K562 (cell line): Measurements from ENCODE around the gene TGFB1I1. TPM values are rescaled to one million over a fixed set of nuclear protein-coding genes. Genes with fewer than 3 reads are reported as not detected.

Experiments used
- ATAC-seq: fragments of 200-7000 bp; cut with Tn5 transposase; 3 replicates; pipeline ENCODE4 v1.9.1; 2020; ENCODE audit warnings: moderate library complexity
- BruUV-seq: library from RNA; stranded (reverse); fragments of 400-500 nt; replicated peaks from 2 replicates; lab custom pipeline; 2021; lab: Mats Ljungman, UMichigan
- CTCF ChIA-PET: fragments of 300-600 bp; formaldehyde crosslinking; extraction: SDS; loops from one replicate; lab custom pipeline; 2021; ENCODE audit warnings: low intra/inter-chr PET ratio; lab: Yijun Ruan, JAX
- POLR2A ChIA-PET: fragments of 300-600, 350-650 bp; sonication (Branson Sonifier 250); formaldehyde crosslinking; extraction: SDS; loops from one replicate; lab custom pipeline; 2021; ENCODE audit warnings: antibody characterized with exemption, inconsistent platforms; lab: Yijun Ruan, JAX
- DNase-seq, 4 experiments: peaks; one replicate each; pipeline versions ENCODE4 v3.0.0 to v3.0.0-alpha.2; 2011 to 2018; ENCODE audit warnings: low spot score in 3 of 4, mixed read lengths in 3 of 4; ENCODE audit errors: extremely low read depth in 1 of 4
- FAIRE-seq: peaks from 2 replicates; lab custom pipeline; 2011; peaks lifted over from hg19 to GRCh38; lab: Jason Lieb, UNC
- H2AFZ ChIP-seq: 2 replicates; pipeline ENCODE4 v1.6.0; 2011; ENCODE audit warnings: low read depth, low read length, control low read depth, inconsistent platforms
- H3K27ac ChIP-seq: fragments of 200-600 bp; 3 replicates; pipeline ENCODE4 v1.8.0; 2011; ENCODE audit warnings: low read depth, mild to moderate bottlenecking, control low read depth, inconsistent platforms, low read length, moderate library complexity, mixed read lengths; ENCODE audit errors: extremely low read depth
- H3K27me3 ChIP-seq, 2 experiments: fragments of 300-600 bp in 1 of 2; 2 replicates in 1 of 2; 3 replicates in 1 of 2; pipeline versions ENCODE4 v1.6.0 to v1.8.0; 2011; ENCODE audit warnings: inconsistent platforms in 2 of 2, low read length in 2 of 2, mild to moderate bottlenecking in 1 of 2, mixed read lengths in 1 of 2, moderate library complexity in 1 of 2; ENCODE audit not compliant: control insufficient read depth in 2 of 2, insufficient read depth in 2 of 2
- H3K36me3 ChIP-seq: fragments of 300-600 bp; 3 replicates; pipeline ENCODE4 v1.8.0; 2011; ENCODE audit warnings: mild to moderate bottlenecking, low read length, inconsistent platforms; ENCODE audit not compliant: control insufficient read depth, insufficient read depth
- H3K4me1 ChIP-seq, 2 experiments: fragments of 200-600 bp in 1 of 2; replicated peaks in 1 of 2; 2 replicates in 1 of 2; 3 replicates in 1 of 2; pipeline versions ENCODE4 v1.5.1 to v1.8.0; 2011; ENCODE audit warnings: inconsistent platforms in 2 of 2, low read length in 2 of 2, mild to moderate bottlenecking in 1 of 2, mixed read lengths in 1 of 2, moderate library complexity in 1 of 2; ENCODE audit not compliant: control insufficient read depth in 2 of 2, insufficient read depth in 2 of 2
- H3K4me2 ChIP-seq: 2 replicates; pipeline ENCODE4 v1.6.1; 2011; ENCODE audit warnings: low read length, control low read depth, inconsistent platforms, mixed read lengths; ENCODE audit not compliant: insufficient read depth
- H3K4me3 ChIP-seq: fragments of 200-600 bp; sonication (generic), shearing (Covaris generic); 2 replicates; pipeline ENCODE4 v1.5.1; 2016; ENCODE audit warnings: control low read depth, inconsistent platforms
- H3K79me2 ChIP-seq: fragments of 200-600 bp; 3 replicates; pipeline ENCODE4 v1.8.0; 2011; ENCODE audit warnings: low read length, inconsistent platforms; ENCODE audit not compliant: control insufficient read depth, insufficient read depth
- H3K9ac ChIP-seq, 2 experiments: 2 replicates each; pipeline versions ENCODE4 v1.6.0 to v1.6.1; 2011; ENCODE audit warnings: low read depth in 2 of 2, low read length in 2 of 2, control low read depth in 1 of 2, inconsistent platforms in 1 of 2, mild to moderate bottlenecking in 1 of 2, mixed read lengths in 1 of 2; ENCODE audit not compliant: insufficient read depth in 1 of 2
- H3K9me1 ChIP-seq: one replicate; pipeline ENCODE4 v1.6.0; 2011; ENCODE audit warnings: inconsistent platforms, mild to moderate bottlenecking, low read length, moderate library complexity; ENCODE audit not compliant: control insufficient read depth, insufficient read depth
- H3K9me3 ChIP-seq: replicated peaks from 2 replicates; pipeline ENCODE4 v1.5.1; 2011; ENCODE audit warnings: low read depth, low read length, inconsistent platforms; ENCODE audit not compliant: control insufficient read depth, insufficient read depth
- H4K20me1 ChIP-seq: replicated peaks from 2 replicates; pipeline ENCODE4 v1.6.1; 2011; ENCODE audit warnings: low read length, inconsistent platforms, mixed read lengths; ENCODE audit not compliant: control insufficient read depth, insufficient read depth
- ARID2 ChIP-seq: fragments of 450-650 bp; IDR thresholded peaks from 2 replicates; pipeline ENCODE4 v1.6.1; 2017; ENCODE audit warnings: antibody characterized with exemption, mild to moderate bottlenecking
- BCL6 ChIP-seq: fragments of 250-450 bp; sonication (Bioruptor Pico); IDR thresholded peaks from 2 replicates; pipeline ENCODE4 v1.4.0; 2020
- CBX3 ChIP-seq, 2 experiments: IDR thresholded peaks; 1 replicate in 1 of 2; 2 replicates in 1 of 2; pipeline ENCODE4 v1.6.1; 2012; ENCODE audit warnings: inconsistent platforms in 2 of 2, low read length in 2 of 2, borderline replicate concordance in 1 of 2, control low read depth in 1 of 2
- EP300 ChIP-seq: IDR thresholded peaks from 2 replicates; pipeline ENCODE4 v1.6.1; 2012; ENCODE audit warnings: low read length, improper control_type of control experiment
- FOS ChIP-seq: IDR thresholded peaks from 3 replicates; pipeline ENCODE4 v1.6.1; 2011; ENCODE audit not compliant: insufficient read length; ENCODE audit errors: extremely low read depth
- HDAC2 ChIP-seq: fragments of 450-650 bp; IDR thresholded peaks from 2 replicates; pipeline ENCODE4 v1.6.1; 2016; ENCODE audit warnings: mild to moderate bottlenecking
- HOXB6 ChIP-seq: fragments of 250-450 bp; sonication (Bioruptor Pico); IDR thresholded peaks from 2 replicates; pipeline ENCODE4 v1.5.1; 2022; ENCODE audit warnings: mild to moderate bottlenecking, borderline replicate concordance
- IRF2 ChIP-seq: sonication (generic); formaldehyde crosslinking; IDR thresholded peaks from 2 replicates; pipeline ENCODE4 v1.8.1; 2022; ENCODE audit warnings: mild to moderate bottlenecking, missing genetic modification reagents
- L3MBTL2 ChIP-seq: fragments of 450-650 bp; IDR thresholded peaks from 2 replicates; pipeline ENCODE4 v1.6.1; 2016; ENCODE audit warnings: mild to moderate bottlenecking, moderate library complexity
- MECOM ChIP-seq: fragments of 250-450 bp; sonication (Bioruptor Pico); IDR thresholded peaks from 2 replicates; pipeline ENCODE4 v1.8.0; 2022; ENCODE audit warnings: inconsistent platforms
- NFIC ChIP-seq: fragments of 450-650 bp; IDR thresholded peaks from 2 replicates; pipeline ENCODE4 v1.6.1; 2017; ENCODE audit warnings: mild to moderate bottlenecking, inconsistent platforms
- OTX1 ChIP-seq: fragments of 450-650 bp; formaldehyde crosslinking; IDR thresholded peaks from 2 replicates; pipeline ENCODE4 v1.4.0; 2022; ENCODE audit warnings: mild to moderate bottlenecking
- ZNF644 ChIP-seq: fragments of 200-800 bp; sonication (Bioruptor generic); IDR thresholded peaks from 2 replicates; pipeline ENCODE4 v1.6.1; 2016; ENCODE audit warnings: low read depth, missing genetic modification characterization, missing compliant biosample characterization
- ZNF79 ChIP-seq: fragments of 250-450 bp; sonication (Bioruptor Pico); IDR thresholded peaks from 2 replicates; pipeline ENCODE4 v1.4.0; 2020; ENCODE audit warnings: low read depth, mild to moderate bottlenecking, moderate library complexity
- WGBS: fragments of 100-300 bp; shearing (Covaris generic); methylation state at CpG from one replicate; pipeline ENCODE4 v1.1.6; 2016; ENCODE audit warnings: low coverage, mixed read lengths; ENCODE audit not compliant: insufficient coverage; ENCODE audit errors: missing lambda C conversion rate; 5-methylcytosine and 5-hydroxymethylcytosine counted together
- in situ Hi-C: fragments of 300-500 bp; cut with MboI; formaldehyde crosslinking; loops from 4 replicates; pipeline ENCODE4 v1.15.0; 2018; ENCODE audit warnings: inconsistent platforms, mixed read lengths
- intact Hi-C: fragments of 100-400 bp; cut with micrococcal nuclease; formaldehyde crosslinking; loops from 2 replicates; pipeline ENCODE4 v1.14.2; 2022
- polyA plus RNA-seq, 8 experiments: library from polyadenylated mRNA; depleted of rRNA in 4 of 8; stranded (reverse) in 5 of 8; unstranded in 3 of 8; fragments of >200 nt; fragmentation: Nextera tagmentation in 2 of 8; fragmentation: Illumina TruSeq in 1 of 8; extraction: Ambion mirVana in 2 of 8; extraction: Trizol in 1 of 8; gene quantifications; 2 replicates each; pipeline versions ENCODE4 v1.2.1 to v1.2.3, GENCODE V29; 2011 to 2014; ENCODE audit warnings: inconsistent platforms in 1 of 8, missing spikeins in 1 of 8
- total RNA-seq, 7 experiments: library from RNA; depleted of rRNA in 6 of 7; stranded (reverse); fragments of >200 nt in 6 of 7; fragmentation: Illumina TruSeq in 2 of 7; extraction: Trizol in 2 of 7; gene quantifications; 2 replicates each; pipeline versions ENCODE4 v1.2.1 to v1.2.3, GENCODE V29; 2011 to 2021; ENCODE audit warnings: low replicate concordance in 1 of 7
- TF ChIP-seq, protein P1 (sequence below): sonication (generic); formaldehyde crosslinking; IDR thresholded peaks from 2 replicates; pipeline ENCODE4 v1.8.0; 2023; ENCODE audit warnings: missing genetic modification reagents, mild to moderate bottlenecking, borderline replicate concordance

Gene TGFB1I1
- total and polyA plus RNA-seq, 9 of the 15 experiments (the other 6 are each of a cell fraction or from before 2014, with no cell fraction given), result 0.04 to 0.91 (median 0.19) TPM

DNA sequence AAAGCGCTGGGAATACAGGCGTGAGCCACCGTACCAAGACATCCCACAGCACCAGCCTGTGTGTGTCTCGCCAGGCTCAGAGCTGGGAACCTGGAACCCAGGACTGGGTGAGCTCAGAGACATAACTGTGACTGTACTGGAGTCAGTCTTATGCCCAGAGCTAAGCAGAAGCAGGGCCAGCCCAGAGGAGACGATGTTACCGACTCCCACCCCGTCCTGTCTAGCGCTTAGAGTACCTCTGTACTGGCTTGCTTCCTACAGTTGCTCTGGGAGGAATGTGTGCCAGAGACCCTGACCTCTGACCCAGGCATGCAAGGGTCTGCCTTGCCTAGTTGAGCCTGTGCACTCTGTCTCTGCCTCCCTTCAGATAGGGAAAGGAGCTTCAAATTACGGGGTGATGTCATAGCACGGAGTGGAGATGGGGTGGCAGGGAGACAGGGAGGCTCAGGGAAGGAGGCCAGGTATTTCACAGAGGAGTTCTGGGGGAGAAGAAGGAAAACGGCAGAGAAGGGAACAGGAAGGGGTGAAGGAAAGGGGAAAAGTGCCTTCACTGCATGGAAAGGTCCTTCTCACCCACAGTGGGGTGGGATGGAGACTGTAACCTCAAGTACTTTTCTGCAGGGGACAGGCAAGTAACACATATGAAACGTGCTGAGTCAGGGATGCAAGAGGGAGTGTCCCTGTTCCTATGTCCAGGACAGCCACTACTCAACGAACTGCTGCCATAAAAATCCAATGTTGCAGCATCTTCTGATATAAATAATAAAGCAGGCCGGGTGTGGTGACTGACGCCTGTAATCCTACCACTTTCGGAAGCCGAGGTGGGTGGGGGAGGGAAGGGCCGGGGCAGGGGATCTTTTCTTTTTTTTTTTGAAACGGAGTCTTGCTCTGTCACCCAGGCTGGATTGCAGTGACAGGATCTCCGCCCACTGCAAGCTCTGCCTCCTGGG, 18.4 kb upstream of the TGFB1I1 start:
- Histone ChIP-seq H2AFZ (peak overlapping the region; percentile 73), H3K4me3 (no peak overlapping the region), H3K27me3 (no peaks in the 10 kb centered on the region), H3K4me2 (peak overlapping the region; percentile 83), H4K20me1 (peaks cover 4% of the 10 kb centered on the region), H3K9me3 (no peaks in the 10 kb centered on the region), H3K9me1 (no peaks in the 10 kb centered on the region), H3K9ac (peak overlapping the region; percentile 28 to 84), H3K36me3 (peaks cover 22% of the 10 kb centered on the region; the same call in 1 of the 3 replicates), H3K79me2 (peaks cover 44% of the 10 kb centered on the region), H3K4me1 (peaks cover 53 to 66% of the 10 kb centered on the region in 2 experiments), H3K27ac (peak overlapping the region; percentile 71)
- ATAC-seq (peak; percentile 63), DNase-seq (peak; percentile 40 to 81 (median 52)), FAIRE-seq (peak; percentile 42)
- POLR2A ChIA-PET, result interaction anchor here (0.6 to 1.5 kb wide), 6 partner anchors 10 to 274 kb away, joined by 3 to 7 read pairs (median 4); partner anchors contain the start of gene FUS
- in situ Hi-C loops, result loop anchor here (10.0 kb wide), 1 partner anchor 241 kb away; no protein-coding TSS in a partner anchor
- 12% methylated on average over 18 of the region's 20 CpGs for WGBS
- BruUV-seq, result no TSS peak
- intact Hi-C loops, result loop anchor here (2.0 to 10.0 kb wide), 4 partner anchors 51 to 499 kb away; partner anchors contain the start of gene SETD1A
- CTCF ChIA-PET, result interaction anchor here (0.9 kb wide), 1 partner anchor 415 kb away, joined by 3 read pairs; no protein-coding TSS in a partner anchor
- TF ChIP-seq L3MBTL2 (0 out of 2 replicates have a peak, but pooled peaks have one; percentile 24), NFIC (peak; percentile 40), MECOM (CRISPR knock-in tag) (no peak), ARID2 (no peak), ZNF644 (tag) (no peak), ZNF79 (CRISPR knock-in tag) (no peak), HDAC2 (peak; percentile 85), OTX1 (CRISPR knock-in tag) (peak; percentile 83; the same call in 1 of the 2 replicates), FOS (no peak), CBX3 (IDR thresholded peaks at IDR 0.05; ENCODE audit: borderline replicate concordance in 1 of 2, low read length in 2 of 2) (no peak), EP300 (no peak), HOXB6 (CRISPR knock-in tag) (no peak), BCL6 (CRISPR knock-in tag) (no peak), IRF2 (CRISPR knock-in tag) (no peak)
- TF ChIP-seq, protein P1, sequence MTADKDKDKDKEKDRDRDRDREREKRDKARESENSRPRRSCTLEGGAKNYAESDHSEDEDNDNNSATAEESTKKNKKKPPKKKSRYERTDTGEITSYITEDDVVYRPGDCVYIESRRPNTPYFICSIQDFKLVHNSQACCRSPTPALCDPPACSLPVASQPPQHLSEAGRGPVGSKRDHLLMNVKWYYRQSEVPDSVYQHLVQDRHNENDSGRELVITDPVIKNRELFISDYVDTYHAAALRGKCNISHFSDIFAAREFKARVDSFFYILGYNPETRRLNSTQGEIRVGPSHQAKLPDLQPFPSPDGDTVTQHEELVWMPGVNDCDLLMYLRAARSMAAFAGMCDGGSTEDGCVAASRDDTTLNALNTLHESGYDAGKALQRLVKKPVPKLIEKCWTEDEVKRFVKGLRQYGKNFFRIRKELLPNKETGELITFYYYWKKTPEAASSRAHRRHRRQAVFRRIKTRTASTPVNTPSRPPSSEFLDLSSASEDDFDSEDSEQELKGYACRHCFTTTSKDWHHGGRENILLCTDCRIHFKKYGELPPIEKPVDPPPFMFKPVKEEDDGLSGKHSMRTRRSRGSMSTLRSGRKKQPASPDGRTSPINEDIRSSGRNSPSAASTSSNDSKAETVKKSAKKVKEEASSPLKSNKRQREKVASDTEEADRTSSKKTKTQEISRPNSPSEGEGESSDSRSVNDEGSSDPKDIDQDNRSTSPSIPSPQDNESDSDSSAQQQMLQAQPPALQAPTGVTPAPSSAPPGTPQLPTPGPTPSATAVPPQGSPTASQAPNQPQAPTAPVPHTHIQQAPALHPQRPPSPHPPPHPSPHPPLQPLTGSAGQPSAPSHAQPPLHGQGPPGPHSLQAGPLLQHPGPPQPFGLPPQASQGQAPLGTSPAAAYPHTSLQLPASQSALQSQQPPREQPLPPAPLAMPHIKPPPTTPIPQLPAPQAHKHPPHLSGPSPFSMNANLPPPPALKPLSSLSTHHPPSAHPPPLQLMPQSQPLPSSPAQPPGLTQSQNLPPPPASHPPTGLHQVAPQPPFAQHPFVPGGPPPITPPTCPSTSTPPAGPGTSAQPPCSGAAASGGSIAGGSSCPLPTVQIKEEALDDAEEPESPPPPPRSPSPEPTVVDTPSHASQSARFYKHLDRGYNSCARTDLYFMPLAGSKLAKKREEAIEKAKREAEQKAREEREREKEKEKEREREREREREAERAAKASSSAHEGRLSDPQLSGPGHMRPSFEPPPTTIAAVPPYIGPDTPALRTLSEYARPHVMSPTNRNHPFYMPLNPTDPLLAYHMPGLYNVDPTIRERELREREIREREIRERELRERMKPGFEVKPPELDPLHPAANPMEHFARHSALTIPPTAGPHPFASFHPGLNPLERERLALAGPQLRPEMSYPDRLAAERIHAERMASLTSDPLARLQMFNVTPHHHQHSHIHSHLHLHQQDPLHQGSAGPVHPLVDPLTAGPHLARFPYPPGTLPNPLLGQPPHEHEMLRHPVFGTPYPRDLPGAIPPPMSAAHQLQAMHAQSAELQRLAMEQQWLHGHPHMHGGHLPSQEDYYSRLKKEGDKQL (CRISPR knock-in tag), result no peak
